GM13976 (cell line): ENCODE data around the gene UNC13C.

Experiments used
- DNase-seq: peaks from one replicate; pipeline ENCODE4 v3.0.0; 2012; ENCODE audit warnings: low spot score
- CTCF ChIP-seq: IDR thresholded peaks from 2 replicates; pipeline ENCODE4 v1.5.1; 2012; ENCODE audit warnings: borderline replicate concordance, mild to moderate bottlenecking; ENCODE audit not compliant: insufficient read depth; ENCODE audit errors: extremely low read depth, missing control alignments, control extremely low read depth
- in situ Hi-C: fragments of 300-500 bp; cut with MboI; formaldehyde crosslinking; loops from one replicate; pipeline ENCODE4 v1.12.0; 2022; ENCODE audit warnings: low sequenced_read_pairs, mixed read lengths, inconsistent platforms; ENCODE audit not compliant: unreplicated experiment

The UNC13C gene

DNA sequence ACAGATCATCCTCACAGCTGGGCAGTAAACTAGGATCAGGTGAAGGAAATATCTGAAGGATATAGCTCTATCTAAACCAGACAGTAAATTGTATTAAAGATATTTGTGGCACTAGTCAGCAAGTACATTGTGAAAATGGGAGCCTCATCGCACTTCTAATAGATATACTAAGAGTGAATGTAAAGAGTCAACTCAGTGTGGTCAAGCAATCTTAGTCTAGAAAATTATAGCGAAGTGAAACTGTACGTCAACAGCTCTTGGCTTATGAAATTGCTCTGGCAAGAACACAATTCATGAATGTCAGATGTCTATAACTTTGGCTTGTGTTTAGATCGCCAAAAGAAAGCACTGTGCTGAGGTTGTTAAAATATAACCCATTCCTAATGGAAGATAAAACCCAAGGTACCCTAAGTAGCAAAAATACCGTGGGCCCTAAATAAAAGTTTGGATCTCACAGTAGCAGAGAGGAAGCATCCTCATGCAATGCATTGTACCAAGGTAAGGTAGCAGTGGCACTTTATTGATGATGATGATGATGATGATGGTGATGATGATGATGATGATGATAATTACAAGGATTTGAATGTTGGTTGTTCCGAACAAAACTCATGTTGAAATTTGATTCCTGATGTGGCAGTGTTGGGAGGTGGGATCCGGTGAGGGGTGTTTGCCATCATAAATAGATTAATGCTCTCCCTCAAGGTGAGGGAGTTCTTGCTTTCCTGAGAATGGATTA is 228.5 kb downstream of the UNC13C start:
- no peak for DNase-seq
- in situ Hi-C loops, result no loop called here
- no peak for TF ChIP-seq CTCF

DNA sequence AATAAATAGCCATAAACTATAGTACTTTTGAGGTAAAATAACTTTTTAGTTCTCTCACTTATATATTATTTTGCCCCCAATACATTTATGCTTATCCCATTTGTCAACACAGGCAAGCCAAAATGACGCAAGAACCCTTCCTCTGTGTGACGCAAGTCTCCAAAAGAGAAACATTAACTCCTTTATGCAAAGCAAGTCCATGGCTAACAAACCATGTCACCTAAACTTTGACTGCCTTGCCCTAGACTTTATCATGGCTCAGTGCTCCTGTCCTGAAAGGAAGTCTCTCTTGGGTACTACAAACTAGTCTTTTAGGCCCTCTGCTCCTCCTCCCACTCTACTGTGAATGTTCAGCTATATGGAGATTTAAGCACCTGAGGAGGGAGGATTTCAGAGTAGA is 230.5 kb downstream of the UNC13C start:
- DNase-seq, result no peak
- TF ChIP-seq CTCF, result no peak
- in situ Hi-C loops, result no loop called here

GRCh38 chr15:54212635-54213034 is 234.4 kb downstream of the UNC13C start:
- no peak for TF ChIP-seq CTCF
- no peak for DNase-seq
- in situ Hi-C loops, result no loop called here

DNA sequence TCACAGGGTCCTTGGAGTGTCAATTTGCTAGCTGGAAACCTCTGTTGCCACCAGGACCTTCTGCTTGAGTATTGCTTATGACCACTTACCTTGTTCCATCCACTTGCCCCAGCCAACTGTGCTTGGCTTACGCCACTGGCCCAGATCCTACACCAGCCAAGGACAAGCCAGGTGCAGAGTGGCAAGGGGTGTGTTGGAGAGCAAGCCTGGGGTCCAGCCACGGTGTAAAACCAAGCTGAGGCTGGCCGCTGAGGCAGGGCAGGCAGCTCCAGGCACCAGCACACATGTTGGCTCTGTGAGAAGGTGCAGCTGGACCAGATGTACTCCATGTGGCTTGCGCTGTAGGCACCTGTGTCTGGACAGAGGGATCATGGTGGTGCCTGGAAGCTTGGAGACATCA is 248.2 kb downstream of the UNC13C start:
- no peak for DNase-seq
- in situ Hi-C loops, result no loop called here
- TF ChIP-seq CTCF, result no peak

- in situ Hi-C loops, result no loop called here
- TF ChIP-seq CTCF, result no peak
- no peak for DNase-seq
Observed at GRCh38 chr15:54227569-54227968, 249.3 kb downstream of the UNC13C start.

GRCh38 chr15:54250326-54250725 is 272.1 kb downstream of the UNC13C start:
- no peak for DNase-seq
- no peak for TF ChIP-seq CTCF
- in situ Hi-C loops, result no loop called here
